GM18861 (cell line): Measurements from ENCODE around the gene CD302.
"Not testable (repeated sequence)": the region's sequence is repeated elsewhere in the genome, so short reads cannot be mapped to it uniquely, and the experiment has no call there.

Experiments used
- ATAC-seq: cut with Tn5 transposase; IDR thresholded peaks from one replicate; pipeline ENCODE4 v1.9.1; 2021; ENCODE audit not compliant: unreplicated experiment

CD302 gene

DNA sequence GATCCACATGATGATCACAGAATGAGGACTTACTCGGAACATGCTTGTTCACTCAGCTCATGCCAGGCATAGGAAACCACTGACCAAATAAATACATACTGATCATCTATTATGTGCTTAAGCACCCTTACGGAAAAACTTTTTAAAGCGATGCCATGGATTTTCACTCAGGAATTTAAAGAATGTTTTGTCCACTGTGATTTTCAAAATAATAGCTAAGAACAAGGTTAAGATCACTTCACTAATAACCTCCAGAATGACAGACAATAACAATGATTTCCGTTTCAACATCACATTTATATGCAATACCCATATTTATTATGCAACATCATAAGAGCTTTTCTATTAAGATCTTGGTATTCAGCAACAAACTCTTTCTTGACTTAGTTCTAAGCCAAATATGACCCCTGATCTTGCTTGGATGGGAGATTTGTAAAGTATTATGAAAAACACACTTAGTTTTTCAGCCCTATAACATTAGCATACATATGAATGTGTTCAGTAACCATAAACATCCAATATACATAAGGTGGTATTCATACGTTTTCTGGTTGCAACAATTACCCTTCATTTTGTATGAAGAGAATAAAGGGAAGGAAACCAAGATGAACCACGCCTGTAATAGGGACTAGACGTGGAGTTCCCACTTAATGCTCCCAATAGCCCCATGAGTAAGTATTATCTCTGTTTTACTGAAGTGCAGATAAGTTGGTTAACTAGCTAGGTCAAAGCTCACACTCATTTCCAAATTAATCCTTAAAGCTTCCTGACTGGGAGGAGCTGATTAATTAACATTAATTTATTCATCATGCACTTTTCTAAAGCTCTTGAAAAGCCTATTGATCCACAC, 1.9 kb downstream of the CD302 start:
- ATAC-seq, result no peak

DNA sequence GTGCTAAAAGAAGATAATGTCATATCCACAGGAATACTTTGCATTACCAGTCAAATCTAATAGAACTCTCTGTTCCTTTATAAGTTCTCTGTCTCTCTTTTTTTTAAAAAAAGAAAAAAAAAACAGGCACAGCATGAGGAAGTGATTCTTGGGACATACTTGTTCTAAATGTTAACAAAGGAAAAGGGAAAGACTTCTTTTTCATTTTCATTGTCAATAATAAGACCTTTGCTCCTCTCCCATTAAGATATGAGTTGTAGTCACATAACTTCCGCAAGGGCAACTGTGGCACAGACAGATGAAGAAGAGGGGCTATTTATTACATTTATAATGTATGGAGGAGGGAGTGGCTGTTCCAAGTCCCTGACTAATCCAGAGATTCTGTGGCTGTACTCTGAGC, 4.7 kb downstream of the CD302 start:
- ATAC-seq, result no peak

DNA sequence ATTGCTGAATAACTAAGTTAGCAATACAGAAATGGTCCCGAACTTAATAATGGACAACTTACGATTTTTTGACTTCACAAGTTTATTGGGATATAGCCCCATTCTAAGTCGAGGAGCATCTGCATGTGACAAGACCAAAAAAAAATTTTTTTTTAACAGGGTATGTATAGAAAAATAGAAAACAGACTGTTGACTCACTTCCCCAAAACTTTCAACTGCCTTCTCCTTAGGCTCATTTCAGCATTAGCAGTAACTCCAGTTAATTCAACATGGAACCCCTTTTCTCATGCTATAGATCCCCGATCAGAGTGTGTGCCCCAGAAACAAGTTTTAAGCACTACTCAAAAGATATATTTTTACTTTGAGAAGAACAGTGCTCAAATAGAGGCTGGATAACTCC, 5.4 kb downstream of the CD302 start:
- no peak for ATAC-seq

DNA sequence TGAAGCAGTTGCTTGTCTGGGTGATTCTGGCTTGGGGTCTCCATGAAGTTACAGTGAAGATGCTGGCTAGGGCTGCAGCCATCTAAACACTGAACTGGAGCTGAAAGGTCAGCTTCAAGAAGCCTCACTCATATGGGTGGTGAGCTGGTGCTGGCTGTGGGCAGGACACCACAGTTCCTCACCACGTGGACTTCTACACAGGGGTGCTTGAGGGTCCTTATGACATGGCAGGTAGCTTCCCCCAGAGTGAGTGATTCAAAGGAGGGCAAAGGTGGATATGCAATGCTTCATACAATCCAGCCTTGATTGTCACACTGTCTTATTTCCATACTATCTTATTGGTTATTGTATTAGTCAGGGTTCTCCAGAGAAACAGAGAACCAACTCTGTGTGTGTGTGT, 6.0 kb downstream of the CD302 start:
- no peak for ATAC-seq

DNA sequence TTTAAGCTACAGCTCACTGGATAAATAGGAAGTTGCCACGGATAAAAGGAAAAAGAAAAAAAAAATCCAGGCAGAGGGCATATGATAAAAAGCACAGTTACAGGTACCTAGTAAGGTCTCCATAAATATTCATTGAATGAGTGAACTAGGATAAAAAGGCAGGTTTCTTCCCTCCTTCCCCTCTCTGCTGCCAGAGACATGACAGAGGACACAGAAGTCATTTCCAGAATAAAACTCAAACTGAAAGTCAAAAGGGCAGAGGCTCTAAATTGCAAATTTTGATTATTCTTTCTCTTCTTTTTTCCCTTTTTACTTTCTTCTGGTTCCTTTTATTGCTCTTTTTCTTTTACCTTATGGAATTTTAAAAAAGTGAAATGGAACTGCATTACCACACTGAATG, 7.7 kb downstream of the CD302 start:
- ATAC-seq, result no peak

DNA sequence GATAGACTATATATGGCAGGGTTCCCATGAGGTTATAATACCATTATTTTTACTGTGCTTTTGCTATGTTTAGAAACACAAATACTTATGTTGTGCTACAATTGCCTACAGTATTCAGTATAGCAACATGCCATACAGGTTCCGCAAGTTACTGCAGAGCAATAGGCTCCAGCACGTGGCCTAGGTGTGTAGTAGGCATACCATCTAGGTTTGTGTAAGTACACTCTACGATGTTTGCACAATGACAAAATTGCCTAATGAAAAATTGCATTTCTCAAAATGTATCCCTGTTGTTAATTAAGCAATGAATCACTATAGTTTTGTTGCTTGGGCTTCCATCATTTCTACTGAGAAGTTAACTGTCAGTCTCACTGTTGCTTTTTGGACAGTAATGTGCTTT, 9.8 kb downstream of the CD302 start:
- no peak for ATAC-seq

DNA sequence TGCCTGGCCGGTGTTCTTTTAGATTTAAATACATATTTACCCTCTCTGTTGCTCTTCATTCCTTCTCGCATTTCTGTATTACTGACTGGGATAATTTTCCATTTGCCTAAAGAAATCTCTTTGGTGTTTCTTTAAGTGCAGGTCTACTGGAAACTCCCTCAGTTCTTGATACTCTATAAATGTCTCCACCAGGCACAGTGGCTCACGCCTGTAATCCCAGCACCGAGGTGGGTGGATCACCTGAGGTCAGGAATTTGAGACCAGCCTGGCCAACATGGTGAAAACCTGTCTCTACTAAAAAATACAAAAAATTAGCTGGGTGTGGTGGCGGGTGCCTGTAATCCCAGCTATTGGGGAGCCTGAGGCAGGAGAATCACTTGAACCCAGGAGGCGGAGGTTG, 10.4 kb downstream of the CD302 start:
- ATAC-seq, result not testable (repeated sequence)

DNA sequence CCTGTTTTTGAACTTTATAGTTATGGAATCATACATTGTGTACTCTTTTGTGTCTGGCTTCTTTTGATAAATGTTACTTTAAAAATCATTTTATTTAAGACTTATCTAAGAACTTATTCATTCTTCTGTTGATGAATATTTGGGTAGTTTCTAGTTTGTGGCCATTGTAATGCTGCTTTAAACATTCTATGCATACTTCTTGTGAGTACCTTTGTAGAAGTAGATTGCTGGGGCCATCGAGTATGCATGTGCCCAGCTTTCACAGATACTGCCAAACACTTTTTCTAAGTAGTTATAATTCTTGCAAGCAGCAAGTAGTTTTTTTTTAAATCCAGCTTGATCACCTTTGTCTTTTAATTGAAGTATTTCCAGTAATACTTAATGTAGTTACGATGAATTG, 11.1 kb downstream of the CD302 start:
- ATAC-seq, result no peak

DNA sequence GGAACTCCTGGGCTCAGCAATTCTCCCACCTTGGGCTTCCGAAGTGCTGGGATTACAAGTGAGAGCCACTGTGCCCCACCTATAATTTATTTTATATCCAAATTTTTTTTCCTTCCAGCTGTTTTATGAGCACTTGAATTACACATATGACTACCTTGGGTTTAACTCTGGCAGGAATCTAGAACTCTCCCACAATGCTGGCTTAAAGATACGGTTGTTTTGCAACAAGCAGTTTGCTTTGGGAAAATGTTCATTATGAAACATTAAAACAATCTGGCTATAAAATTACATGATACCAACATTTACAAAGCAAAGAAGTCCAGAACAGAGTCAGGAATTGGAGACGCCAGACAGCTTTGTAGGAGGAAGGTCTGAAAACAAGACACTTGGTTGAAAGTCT, 12.8 kb downstream of the CD302 start:
- no peak for ATAC-seq

DNA sequence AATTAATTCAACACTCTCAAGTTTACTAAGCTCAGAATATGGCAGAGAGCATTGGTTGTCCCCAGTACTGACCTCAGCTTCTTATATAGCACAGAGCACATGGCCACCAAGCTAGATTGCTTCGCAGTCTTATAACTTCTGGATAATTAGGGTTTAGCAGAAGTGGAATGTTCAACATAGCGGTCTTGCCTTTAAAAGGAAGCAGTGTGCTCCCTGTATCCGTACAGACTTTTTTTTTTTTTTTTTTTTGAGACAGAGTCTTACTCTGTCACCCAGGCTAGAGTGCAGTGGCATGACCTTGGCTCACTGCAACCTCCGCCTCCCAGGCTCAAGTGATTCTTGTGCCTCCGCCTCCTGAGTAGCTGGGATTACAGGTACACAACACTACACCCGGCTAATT, 13.3 kb downstream of the CD302 start:
- ATAC-seq, result not testable (repeated sequence)

DNA sequence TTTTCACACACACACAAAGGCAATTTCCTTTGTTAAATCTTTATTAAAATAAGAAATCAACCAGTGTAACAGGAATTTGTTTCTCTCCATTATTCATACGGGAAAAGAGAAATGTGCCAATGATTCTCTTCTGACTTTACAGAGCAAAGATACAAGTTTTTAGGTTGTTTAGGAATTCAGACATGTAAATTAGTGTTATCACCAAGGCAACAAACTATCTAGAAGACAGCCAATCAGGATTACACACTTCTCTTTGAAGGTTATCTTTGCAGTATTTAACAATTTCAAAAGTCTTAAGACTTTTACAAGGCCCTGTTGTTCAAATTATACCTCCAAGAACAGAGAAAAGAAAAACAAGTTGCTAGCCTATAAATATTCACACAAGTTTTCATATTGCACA, 14.5 kb downstream of the CD302 start:
- no peak for ATAC-seq

DNA sequence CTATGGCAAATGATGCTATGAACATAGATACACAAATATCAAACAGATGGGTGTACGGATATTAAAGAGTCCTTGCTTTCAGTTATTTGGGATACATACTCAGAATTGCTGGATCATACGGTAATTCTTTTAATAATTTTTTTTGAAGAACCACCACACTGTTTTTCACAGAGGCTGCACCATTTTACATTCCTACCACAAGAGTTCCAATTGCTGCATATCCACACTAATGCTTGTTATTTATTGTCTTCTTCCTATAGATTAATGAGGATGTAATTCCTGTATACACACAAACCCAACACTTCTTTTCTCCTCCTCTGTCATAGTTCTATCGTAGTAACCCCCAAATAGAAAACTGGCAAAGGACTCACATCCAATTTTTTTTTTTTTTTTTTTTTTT, 21.7 kb downstream of the CD302 start:
- no peak for ATAC-seq

DNA sequence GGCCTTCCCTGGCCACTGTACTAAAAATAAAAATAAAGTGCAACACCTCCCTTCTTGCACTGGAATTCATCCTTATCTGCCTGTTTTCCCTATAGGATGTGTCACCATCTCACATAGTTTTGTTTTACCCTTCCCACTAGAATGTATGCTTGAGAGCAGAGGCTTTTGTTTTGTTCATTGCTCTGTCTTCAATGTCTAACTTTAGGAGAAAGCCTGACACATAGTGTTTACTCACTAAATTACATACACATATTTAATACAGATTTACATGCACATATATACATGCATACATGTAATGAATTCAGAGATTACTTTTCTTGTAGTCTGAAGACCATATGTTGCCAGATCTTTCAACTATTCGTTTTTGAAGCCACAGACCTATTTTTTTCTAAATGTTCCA, 23.0 kb downstream of the CD302 start:
- no peak for ATAC-seq

DNA sequence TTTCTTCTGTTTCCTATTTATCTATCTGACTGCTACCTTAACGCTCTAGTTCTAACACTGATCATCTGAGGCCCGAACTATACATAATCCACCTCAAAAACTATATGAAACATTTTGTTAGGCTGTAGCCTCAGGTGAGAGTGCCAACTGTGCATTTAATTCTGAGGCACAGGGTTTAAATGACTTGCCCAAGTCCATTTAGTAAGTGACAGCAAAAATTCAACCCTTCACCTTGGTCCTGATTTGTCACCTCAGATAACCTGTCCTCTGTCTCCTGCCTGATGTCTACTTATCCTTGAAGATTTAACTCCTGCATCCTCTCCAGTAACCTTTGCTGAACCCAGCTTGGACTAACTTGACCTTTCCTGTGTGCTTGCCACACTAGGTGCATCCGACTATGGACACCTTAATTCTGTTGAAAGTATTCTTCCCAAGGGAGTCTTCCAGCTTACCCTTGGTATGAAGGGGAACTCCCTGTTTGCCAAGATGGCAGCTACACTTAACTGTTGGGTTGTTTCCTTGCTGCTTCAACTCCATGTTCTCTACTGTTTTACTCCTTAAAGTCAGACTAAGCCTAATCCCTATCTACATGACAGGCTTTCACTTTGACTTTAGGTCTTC, 23.5 kb downstream of the CD302 start:
- no peak for ATAC-seq

DNA sequence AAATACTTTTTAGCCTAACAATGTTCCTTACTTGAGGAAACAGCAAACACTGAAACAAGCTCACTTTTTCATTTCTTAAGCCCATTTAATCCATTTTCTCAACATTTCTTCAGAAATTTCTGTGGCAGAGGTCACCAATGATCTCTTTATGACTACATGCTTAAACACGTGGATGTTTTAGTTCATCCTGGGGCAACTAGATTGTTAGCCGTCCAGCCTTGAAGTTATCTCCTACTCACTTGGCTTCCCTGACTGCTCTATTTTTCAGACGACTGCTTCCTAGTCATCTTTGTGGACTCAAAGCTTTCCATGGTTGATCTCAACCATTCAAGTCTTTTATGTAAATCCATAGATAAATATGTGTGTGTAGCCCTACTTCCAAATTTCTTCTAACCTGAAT, 24.1 kb downstream of the CD302 start:
- no peak for ATAC-seq

DNA sequence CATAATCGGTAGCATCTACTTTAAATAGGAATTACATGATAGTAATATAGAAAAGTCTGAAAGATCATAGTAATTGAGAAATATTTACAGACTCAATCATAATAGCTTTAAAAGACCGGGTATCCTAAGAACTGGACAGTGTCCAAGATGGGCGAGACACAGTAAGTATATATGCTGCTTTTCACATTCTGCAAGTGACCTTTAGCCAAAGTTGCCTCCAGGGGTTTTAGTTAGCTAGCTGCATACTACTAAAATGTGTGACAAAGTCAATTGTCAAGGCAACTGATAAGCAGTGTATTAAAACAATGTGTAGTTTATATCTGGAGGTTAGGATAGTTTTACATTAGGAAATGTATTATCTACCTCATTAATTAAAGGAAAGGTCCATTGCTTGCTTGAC, 24.6 kb downstream of the CD302 start:
- no peak for ATAC-seq

DNA sequence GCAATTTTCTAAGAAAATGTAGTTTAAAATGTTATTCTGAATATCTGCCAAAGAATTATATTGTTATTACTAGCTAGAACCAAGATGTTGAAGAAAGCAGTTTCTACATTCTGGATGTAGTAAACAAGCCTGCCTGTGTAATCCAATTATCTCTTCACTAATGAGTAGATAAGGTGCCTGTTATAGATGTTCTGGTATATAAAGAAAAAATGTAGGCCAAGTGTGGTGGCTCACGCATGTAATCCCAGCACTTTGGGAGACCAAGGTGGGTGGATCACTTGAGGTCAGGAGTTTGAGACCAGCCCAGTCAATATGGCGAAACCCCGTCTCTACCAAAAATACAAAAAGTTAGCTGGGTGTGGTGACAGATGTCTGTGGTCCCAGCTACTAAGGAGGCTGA, 28.9 kb downstream of the CD302 start:
- ATAC-seq, result no peak

DNA sequence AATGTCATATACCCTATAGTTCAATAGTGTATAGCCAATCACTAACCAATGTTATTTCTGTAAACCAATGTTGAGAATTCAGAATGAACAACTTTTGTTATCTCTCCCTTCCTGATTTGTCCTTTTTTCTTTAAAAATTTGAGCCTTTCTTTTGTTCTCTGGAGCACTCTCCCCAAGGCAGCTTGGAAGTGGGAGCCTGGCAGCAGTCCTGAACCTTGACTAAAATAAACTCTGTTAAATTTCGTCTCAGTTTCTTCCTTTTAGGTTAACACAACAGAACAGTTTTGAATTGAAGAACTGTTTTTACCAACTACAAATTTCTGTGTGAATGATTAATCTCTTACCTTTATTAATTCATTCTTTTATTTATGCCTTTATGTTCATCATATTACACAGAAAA, 35.9 kb downstream of the CD302 start:
- no peak for ATAC-seq

DNA sequence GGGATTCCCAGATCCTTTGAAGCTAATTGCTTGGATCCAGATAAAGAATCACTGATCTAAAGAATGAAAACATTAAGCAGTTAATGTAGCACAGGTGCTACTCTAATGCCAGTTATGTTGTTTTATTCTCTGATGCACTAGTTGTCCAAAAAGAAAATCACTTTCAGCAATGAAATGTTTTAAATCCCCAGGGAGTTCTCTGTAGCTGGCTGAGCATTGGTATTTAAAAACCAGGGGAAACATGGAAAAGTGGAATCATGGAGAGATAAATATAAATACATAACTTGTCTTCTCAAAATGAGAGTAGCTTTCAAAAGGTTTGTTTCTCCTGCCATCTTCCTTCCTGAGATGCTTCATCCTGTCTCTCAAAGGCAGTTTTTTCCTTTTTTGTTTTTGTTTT, 37.7 kb downstream of the CD302 start:
- ATAC-seq, result no peak

DNA sequence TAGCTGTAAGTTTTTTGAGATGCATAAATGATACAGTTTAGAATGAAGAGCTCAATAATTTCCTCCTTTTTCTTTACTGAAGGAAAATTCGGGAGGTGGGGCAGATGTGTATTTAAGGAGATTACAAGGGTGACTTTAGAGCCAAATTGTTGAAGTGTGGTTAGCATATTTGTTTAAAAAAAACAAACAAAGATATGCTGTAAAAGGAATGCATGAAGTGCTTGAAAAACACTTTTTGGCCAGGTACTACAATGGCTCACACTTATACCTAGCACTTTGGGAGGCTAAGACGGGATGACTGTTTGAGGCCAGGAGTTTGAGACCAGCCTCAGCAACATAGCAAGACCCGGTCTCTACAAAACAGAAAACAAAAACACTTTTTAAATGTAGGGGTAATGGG, 38.4 kb downstream of the CD302 start:
- ATAC-seq, result no peak

DNA sequence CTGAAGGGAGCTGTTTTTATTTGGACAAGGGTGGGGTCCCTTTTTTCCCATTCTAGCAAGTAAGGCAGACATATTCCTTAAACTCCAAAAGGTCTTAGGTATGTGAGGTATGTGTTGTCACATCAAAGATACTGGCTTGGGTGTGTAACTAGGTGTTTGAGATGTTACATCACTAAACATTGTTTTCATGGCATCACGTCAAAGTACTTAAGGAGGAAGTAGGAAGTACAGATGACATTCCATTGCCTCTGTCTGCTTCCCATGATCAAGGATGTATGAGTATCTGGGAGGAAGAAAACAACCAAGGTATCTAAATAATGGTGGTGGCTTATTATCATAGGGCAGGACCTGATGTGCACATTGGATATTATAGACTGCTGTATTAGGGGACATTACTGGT, 39.3 kb downstream of the CD302 start:
- ATAC-seq, result no peak

DNA sequence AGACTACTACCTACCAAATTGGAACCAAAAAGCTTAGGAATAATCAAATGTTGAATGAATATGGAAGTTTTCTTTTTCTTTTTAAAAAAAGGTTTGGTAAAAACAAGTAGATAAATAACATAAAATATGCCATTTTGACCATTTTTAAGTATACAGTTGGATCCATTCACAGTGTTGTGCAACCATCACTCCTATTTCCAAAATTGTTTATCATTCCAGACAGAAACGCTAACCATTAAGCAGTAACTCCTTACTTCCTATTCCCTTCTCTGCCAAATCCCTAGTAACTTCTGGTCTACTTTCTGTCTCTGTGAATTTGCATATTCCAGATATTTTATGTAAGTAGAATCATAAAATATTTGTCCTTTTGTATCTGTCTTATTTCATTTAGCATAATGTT, 39.8 kb downstream of the CD302 start:
- no peak for ATAC-seq

DNA sequence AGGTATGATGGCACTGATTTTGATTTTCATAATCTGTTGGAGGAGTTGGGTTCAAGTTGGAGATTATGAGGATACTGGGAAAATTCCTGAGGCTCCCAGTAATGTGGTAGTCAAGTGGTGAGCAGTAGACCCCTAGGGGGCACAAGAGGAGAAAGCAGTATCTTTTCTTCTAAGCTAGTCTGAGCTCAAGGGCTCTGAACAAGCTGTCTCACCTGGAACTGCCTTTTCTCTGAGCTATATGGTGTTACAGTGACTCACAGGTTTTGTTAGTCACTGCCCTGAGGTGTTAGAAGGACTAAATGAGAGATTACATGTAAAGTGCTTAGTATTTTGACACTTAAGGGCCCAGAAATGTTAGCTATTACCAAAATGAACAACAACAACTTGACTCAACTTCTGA, 42.2 kb downstream of the CD302 start:
- ATAC-seq, result no peak
